Bone marrow (tissue), 2 donors: ENCODE measurements around the gene POMT1.

Source experiments
- DNase-seq, 2 donors: peaks; one replicate each; lab custom pipeline; 2025; lab: John Stamatoyannopoulos, UW

The POMT1 gene

GRCh38 chr9:131554843-131555351 lies 52.2 kb downstream of the POMT1 start:
- DNase-seq, result no peak

DNA sequence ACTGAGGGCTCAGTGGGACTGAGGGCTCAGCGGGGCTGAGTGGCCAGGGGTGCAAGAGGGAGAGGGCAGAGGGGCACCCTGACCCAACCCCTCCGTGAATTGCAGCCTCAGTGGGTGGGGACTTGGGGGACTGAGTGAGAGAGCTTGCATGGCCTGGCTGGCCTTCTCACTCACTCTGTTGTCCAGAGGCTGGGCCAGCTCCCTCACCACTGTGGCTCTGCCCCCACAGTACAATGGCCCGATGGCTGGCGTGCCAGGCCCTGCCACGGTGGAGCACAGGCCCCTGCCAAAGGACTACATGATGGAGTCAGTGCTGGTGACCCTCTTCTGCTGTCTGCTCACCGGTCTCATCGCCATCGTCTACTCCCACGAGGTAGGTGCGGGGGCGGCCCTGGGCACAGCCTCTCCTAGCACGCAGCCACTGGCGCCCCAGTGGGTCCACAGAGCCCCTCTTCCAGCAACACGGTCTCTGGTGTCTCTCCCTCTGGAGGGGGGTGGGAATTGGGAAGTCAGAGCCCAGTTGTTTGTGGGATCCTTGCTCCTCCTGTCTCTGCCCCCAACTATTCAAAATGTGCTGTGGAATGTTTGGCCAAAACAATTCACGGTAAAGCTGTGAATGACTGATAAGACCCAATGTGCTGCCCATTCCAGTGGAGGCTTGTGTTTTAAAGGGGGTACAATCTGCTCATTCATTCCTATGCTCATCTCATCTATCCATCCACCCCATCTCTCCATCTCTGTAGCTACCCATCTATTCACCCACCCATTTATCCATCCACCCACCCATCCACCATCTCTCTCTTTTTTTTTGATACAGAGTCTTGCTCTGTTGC lies 53.3 kb downstream of the POMT1 start:
- DNase-seq, result no peak

GRCh38 chr9:131557855-131558548 lies 55.3 kb downstream of the POMT1 start:
- no peak for DNase-seq

DNA sequence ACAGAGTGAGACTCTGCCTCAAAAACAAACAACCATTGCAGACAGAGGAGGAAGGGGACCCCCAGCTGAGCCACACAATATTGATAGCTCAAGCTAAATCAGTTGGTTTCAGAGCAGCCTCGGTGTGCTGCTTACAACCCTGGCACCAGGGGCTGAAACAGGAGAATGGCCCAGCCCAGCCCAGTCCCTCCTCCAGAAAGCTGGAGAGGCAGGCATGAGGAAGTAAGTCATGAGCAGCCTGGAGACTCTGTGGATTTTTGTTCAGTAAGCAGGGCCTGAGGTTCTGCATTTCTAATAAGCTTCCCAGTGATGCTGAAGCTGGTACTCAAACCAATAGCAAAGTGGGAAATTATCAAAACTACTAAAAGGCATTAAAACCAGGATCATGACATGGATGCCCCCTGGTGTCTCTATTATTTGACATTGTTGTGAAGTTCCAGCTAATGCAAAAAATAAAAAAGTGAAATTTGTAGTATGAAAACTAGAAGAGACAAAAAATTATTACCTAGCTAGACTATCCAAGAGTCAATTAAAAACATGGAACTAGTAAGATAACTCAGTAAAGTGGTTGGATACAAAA lies 56.8 kb downstream of the POMT1 start:
- DNase-seq, result no peak

GRCh38 chr9:131562032-131562959 lies 59.6 kb downstream of the POMT1 start:
- DNase-seq, result no peak

DNA sequence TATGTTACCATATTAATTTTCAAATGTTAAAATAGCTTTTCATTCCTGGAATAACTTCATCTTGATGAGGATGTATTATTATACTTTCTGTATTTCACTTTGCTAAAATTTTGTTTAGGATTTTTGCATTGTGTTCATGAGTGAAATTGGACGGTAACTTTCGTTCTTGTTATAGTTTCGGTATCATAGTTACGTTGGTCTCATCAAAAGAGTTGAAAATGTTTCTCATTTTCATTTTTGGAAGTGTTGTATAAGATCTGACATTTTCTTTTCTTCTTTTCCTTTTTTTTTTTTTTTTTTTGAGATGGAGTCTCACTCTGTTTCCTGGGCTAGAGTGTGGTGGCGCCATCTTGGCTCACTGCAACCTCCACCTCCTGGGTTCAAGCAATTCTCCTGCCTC lies 62.7 kb downstream of the POMT1 start:
- DNase-seq, result no peak

DNA sequence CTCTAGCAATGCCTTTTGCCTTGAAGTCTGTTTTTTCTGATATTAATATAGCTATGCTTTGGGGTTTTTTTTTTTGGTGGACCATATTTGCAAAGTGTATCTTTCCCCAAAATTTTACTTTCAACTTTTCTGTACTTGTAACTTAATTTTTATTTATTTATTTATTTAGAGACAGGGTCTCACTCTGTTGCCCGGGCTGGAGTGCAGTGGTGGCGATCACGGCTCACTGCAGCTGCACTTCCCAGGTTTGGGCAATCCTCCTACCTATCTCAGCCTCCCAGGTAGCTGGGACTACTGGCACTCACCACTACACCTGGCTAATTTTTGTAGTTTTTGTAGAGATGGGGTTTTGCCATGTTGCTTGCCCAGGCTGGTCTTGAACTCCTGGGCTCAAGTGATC lies 63.4 kb downstream of the POMT1 start:
- DNase-seq, result no peak

DNA sequence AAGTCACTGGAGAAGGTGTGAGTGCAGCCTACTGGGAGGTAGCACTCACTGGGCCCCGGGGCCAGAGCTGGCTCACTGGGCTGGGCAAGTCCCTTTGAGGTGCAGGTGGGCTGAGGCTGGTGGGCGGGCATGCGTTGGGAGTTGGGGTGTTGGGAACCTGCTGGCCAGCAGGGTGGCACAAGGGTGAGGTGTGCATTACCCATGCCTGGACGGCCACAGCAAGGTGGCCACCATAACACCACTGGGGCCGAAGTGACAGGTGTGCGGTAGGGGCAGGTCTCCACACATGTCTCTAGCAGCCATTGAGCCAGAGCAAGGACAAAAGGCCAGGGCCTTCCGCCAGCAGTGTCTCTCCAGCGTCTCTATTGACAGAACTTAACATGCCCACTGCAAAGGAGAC lies 65.2 kb downstream of the POMT1 start:
- no peak for DNase-seq
